Fibroblast of lung (primary cell): ENCODE data around the gene CSF2RB. TPM values are rescaled to one million over a fixed set of nuclear protein-coding genes. Genes with fewer than 3 reads are reported as not detected.

Source experiments
- DNase-seq, 2 donors: peaks; one replicate each; pipeline versions ENCODE4 v3.0.0 to v3.0.0-alpha.2; 2010; ENCODE audit warnings: low read depth in 2 of 2
- H2AFZ ChIP-seq: 2 replicates; pipeline ENCODE4 v1.5.1; 2012; ENCODE audit warnings: low read length, control low read depth, inconsistent platforms
- H3K27ac ChIP-seq: 2 replicates; pipeline ENCODE4 v1.5.1; 2011; ENCODE audit warnings: low read length, control low read depth; ENCODE audit not compliant: insufficient read depth
- H3K27me3 ChIP-seq: 2 replicates; pipeline ENCODE4 v1.5.1; 2011; ENCODE audit warnings: mild to moderate bottlenecking, low read length; ENCODE audit not compliant: control insufficient read depth, insufficient read depth
- H3K36me3 ChIP-seq: 2 replicates; pipeline ENCODE4 v1.5.1; 2011; ENCODE audit warnings: low read length; ENCODE audit not compliant: control insufficient read depth, insufficient read depth
- H3K4me1 ChIP-seq: 2 replicates; pipeline ENCODE4 v1.5.1; 2011; ENCODE audit warnings: low read length; ENCODE audit not compliant: control insufficient read depth, insufficient read depth; ENCODE audit errors: extremely low read depth
- H3K4me2 ChIP-seq: 2 replicates; pipeline ENCODE4 v1.5.1; 2011; ENCODE audit warnings: low read length, control low read depth; ENCODE audit not compliant: insufficient read depth; ENCODE audit errors: extremely low read depth
- H3K4me3 ChIP-seq, 4 experiments: fragments of 200-600 bp in 1 of 4; sonication (generic) in 1 of 4; replicated peaks in 1 of 4; 2 replicates each; pipeline ENCODE4 v1.5.1; 2011 to 2016; ENCODE audit warnings: low read length in 4 of 4, low read depth in 3 of 4, mild to moderate bottlenecking in 3 of 4, control low read depth in 2 of 4, inconsistent platforms in 1 of 4, mixed read lengths in 1 of 4; ENCODE audit not compliant: insufficient read depth in 1 of 4; ENCODE audit errors: control extremely low read depth in 1 of 4
- H3K79me2 ChIP-seq: 2 replicates; pipeline ENCODE4 v1.5.1; 2012; ENCODE audit warnings: mild to moderate bottlenecking, low read length, inconsistent platforms; ENCODE audit not compliant: control insufficient read depth, insufficient read depth
- H3K9ac ChIP-seq: 2 replicates; pipeline ENCODE4 v1.5.1; 2011; ENCODE audit warnings: mild to moderate bottlenecking, low read length, control low read depth; ENCODE audit not compliant: insufficient read depth
- H3K9me3 ChIP-seq: 2 replicates; pipeline ENCODE4 v1.5.1; 2012; ENCODE audit warnings: low read depth, low read length; ENCODE audit not compliant: control insufficient read depth, insufficient read depth
- H4K20me1 ChIP-seq: 2 replicates; pipeline ENCODE4 v1.5.1; 2011; ENCODE audit warnings: low read length; ENCODE audit not compliant: control insufficient read depth, insufficient read depth; ENCODE audit errors: extremely low read depth
- CTCF ChIP-seq, 2 donors: IDR thresholded peaks in 1 of 2; conservative IDR thresholded peaks in 1 of 2; 1 replicate in 1 of 2; 2 replicates in 1 of 2; pipeline ENCODE4 v1.5.1; 2011 to 2012; ENCODE audit warnings: low read length in 2 of 2, control low read depth in 1 of 2, inconsistent platforms in 1 of 2, low read depth in 1 of 2, mild to moderate bottlenecking in 1 of 2
- EZH2 ChIP-seq: IDR thresholded peaks from 2 replicates; pipeline ENCODE4 v1.5.1; 2012; ENCODE audit warnings: low read length, control low read depth, mild to moderate bottlenecking; ENCODE audit errors: missing control alignments
- polyA plus RNA-seq, 2 donors: library from polyadenylated mRNA; depleted of rRNA in 1 of 2; stranded (reverse) in 1 of 2; unstranded in 1 of 2; fragments of >200 nt; gene quantifications; 2 replicates each; pipeline ENCODE4 v1.2.1, GENCODE V29; 2011 to 2012; ENCODE audit warnings: missing spikeins in 1 of 2
- total RNA-seq: library from RNA; depleted of rRNA; stranded (reverse); fragments of >200 nt; gene quantifications from 2 replicates; pipeline ENCODE4 v1.2.1, GENCODE V29; 2014

Gene CSF2RB
- total and polyA plus RNA-seq, 2 donors (not counting 1 experiment from before 2014, with no cell fraction given): not detected

DNA sequence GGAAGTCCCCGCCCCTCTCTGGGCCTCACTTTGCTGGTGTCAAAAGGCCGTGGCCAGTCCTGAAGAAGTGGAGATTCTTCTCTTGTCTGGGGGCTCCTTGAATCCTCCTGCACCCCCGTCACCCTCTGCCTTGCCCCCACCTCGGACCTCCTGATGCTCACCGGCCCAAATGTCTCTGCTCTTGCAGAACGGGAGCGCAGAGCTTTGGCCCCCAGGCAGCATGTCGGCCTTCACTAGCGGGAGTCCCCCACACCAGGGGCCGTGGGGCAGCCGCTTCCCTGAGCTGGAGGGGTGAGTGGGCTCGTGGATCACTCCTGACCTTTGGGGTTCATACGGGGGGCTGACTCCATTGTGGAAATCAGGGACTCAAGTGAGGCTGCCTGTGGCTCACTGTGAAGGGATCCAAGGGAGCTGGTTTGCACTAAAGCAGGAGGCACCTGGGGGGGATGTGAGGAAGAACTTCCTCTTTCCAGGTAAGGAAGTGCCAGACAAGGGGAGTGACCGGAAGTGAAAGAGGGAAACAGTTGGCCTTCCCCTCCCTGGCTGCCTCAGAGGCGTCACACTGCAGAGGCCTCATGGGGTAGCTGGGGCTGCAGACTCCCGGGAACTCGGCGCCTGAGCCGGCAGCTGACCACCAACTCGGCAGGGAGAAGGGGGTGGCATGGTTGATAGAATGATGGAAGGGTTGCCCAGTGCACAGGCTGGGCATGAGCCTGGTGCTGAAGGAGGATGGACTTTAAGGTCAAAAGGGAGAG lies 23.1 kb downstream of the CSF2RB start:
- Histone ChIP-seq H3K27me3 (no peaks in the 10 kb centered on the region), H3K36me3 (no peaks in the 10 kb centered on the region), H3K4me1 (no peaks in the 10 kb centered on the region), H3K4me2 (no peak overlapping the region), H3K9ac (no peak overlapping the region), H3K27ac (no peak overlapping the region), H3K79me2 (no peaks in the 10 kb centered on the region), H2AFZ (no peak overlapping the region), H4K20me1 (no peaks in the 10 kb centered on the region), H3K9me3 (no peaks in the 10 kb centered on the region), H3K4me3 (no peak overlapping the region)
- TF ChIP-seq CTCF (conservative IDR thresholded peaks at IDR 0.05 in 1 of 2, IDR thresholded peaks at IDR 0.05 in 1 of 2; ENCODE audit: low read depth in 1 of 2, low read length in 2 of 2): no peak
- TF ChIP-seq EZH2: no peak
- no peak for DNase-seq

GRCh38 chr22:36937319-36938027 lies 24.0 kb downstream of the CSF2RB start:
- H4K20me1 ChIP-seq: no peaks in the 10 kb centered on the region
- H3K4me3 ChIP-seq: no peak overlapping the region
- no peak overlapping the region for H3K4me2 ChIP-seq
- H2AFZ ChIP-seq: no peak overlapping the region
- H3K4me1 ChIP-seq: no peaks in the 10 kb centered on the region
- no peak overlapping the region for H3K9ac ChIP-seq
- H3K27me3 ChIP-seq: peaks cover 5% of the 10 kb centered on the region
- TF ChIP-seq EZH2: no peak
- TF ChIP-seq CTCF (conservative IDR thresholded peaks at IDR 0.05 in 1 of 2, IDR thresholded peaks at IDR 0.05 in 1 of 2; ENCODE audit: low read depth in 1 of 2, low read length in 2 of 2): no peak
- no peaks in the 10 kb centered on the region for H3K79me2 ChIP-seq
- no peaks in the 10 kb centered on the region for H3K36me3 ChIP-seq
- no peak for DNase-seq
- no peak overlapping the region for H3K27ac ChIP-seq
- no peaks in the 10 kb centered on the region for H3K9me3 ChIP-seq

GRCh38 chr22:36938028-36938425 lies 24.6 kb downstream of the CSF2RB start:
- Histone ChIP-seq H3K27ac (no peak overlapping the region), H3K4me2 (no peak overlapping the region), H4K20me1 (no peaks in the 10 kb centered on the region), H3K4me1 (no peaks in the 10 kb centered on the region), H3K36me3 (no peaks in the 10 kb centered on the region), H3K4me3 (no peak overlapping the region), H2AFZ (no peak overlapping the region), H3K27me3 (peaks cover 5% of the 10 kb centered on the region), H3K9me3 (no peaks in the 10 kb centered on the region), H3K79me2 (no peaks in the 10 kb centered on the region), H3K9ac (no peak overlapping the region)
- DNase-seq: no peak
- TF ChIP-seq CTCF (conservative IDR thresholded peaks at IDR 0.05 in 1 of 2, IDR thresholded peaks at IDR 0.05 in 1 of 2; ENCODE audit: low read depth in 1 of 2, low read length in 2 of 2) (no peak), EZH2 (no peak)
